GM19468 (cell line): ENCODE measurements around the gene AHNAK2.

Source experiments
- ATAC-seq: cut with Tn5 transposase; IDR thresholded peaks from one replicate; pipeline ENCODE4 v1.9.1; 2021; ENCODE audit warnings: mild to moderate bottlenecking, moderate library complexity, moderate number of reproducible peaks; ENCODE audit not compliant: unreplicated experiment; ENCODE audit errors: extremely low read depth

AHNAK2 gene

GRCh38 chr14:104974665-104975390 is 3.3 kb downstream of the AHNAK2 start:
- no peak for ATAC-seq

DNA sequence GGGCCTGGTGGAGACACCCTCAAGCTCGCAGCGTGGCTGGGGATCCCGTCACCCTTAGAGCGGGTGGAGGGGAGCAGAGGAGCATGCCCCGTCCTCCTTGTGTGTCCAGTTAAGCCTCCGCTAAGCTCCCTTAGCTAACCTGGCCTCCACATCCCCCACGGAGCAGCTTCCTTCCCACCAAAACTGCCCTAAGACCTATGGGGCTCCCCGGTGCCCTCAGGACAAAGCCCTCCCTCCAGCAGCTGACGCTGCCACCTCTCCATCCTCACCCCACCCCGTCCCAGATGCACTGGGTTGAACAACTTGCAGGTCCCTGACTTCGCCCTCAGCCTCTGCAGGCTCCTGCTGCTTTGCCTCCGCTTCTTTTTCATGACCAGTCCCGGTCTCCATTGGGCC is 4.0 kb downstream of the AHNAK2 start:
- no peak for ATAC-seq

- no peak for ATAC-seq
These were observed 4.6 kb downstream of the AHNAK2 start for GRCh38 chr14:104973385-104974145.

DNA sequence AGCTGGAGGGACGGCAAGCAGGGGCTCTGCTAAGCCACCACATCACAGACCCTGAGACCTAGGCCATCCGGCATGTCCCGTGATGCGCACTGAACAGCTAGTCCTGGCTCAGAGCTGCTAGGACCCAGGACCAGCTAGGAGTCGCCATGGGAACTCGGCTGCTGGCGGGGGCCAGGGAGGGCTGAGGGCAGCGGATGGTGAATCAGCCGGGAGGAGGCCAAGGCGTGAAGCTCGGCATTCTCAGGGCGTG is 5.1 kb downstream of the AHNAK2 start:
- ATAC-seq: no peak

DNA sequence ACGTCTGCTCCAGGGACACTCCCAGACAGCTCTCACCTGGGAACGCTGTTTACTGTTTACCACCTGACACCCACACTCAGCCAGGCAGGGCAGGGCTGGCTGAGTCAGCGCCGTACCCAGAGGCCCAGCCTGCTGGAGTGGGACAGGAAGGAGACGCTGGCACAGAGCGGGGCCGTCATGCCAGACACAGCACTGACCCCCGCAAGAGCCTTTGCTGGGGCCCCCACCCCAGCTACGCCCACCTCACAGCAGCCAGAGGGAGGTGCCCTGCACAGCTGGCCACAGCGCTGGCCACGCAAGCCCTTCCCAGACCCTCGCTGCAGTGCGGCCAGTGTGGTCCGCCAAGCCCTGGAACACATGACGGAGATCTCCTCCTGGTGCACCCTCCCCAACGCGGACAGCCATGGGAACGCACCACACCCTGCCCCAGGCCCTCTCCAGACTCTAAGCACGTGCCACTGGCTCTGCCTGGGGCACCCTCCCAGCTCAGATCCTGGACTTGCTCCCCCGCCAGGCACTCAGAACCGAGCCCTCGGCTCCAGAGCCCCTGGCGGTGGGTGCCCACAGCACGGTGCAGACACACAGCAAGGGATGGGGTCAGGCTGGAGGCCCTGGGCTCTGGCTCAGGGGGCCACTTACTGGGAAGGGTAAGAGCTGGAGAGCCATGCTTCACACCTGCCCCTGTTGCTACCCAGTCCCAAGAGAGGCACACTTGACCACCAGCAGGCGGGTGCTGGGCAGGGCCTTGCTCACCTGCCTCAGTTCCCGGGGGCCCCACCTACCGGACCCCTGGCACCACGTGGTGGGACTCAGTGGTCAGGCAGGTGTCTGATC is 5.7 kb downstream of the AHNAK2 start:
- ATAC-seq: no peak

DNA sequence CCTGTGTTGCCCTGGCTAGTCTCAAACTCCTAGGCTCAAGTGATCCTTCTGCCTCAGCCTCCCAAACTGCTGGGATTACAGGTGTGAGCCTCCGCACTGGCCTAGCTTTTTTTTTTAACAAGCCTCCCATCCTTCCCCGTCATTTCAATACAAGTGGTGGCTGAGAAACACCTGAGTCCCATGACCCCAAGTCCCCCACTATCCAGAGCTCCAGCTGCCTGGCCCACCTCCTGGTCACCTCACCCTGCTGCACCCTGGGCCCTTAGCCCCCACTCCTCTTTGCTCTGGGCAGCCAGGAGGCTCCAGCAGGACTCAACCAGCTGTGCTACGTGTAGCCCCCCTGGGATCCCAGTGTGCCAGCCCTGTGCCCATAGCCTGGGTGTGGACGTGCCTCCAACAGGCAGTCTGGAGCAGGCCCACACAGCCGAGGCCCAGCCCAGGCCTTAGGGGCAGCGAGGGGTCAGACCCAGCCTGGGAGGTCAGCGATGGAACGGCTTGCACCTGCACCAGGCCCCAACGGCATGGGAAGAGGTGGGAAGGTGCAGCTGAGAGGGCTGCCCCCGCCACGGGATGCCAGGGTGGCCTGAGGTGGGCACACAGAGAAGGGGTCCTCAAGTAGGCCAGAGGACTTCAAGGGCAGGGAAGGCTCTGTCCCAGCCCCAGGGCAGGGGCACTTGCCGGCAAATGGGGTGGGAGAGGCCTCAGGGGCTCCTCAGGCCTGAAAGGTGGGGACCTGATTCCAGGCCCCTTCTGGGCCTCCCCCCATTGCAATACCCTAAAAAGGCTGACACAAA is 6.5 kb downstream of the AHNAK2 start:
- ATAC-seq: no peak

DNA sequence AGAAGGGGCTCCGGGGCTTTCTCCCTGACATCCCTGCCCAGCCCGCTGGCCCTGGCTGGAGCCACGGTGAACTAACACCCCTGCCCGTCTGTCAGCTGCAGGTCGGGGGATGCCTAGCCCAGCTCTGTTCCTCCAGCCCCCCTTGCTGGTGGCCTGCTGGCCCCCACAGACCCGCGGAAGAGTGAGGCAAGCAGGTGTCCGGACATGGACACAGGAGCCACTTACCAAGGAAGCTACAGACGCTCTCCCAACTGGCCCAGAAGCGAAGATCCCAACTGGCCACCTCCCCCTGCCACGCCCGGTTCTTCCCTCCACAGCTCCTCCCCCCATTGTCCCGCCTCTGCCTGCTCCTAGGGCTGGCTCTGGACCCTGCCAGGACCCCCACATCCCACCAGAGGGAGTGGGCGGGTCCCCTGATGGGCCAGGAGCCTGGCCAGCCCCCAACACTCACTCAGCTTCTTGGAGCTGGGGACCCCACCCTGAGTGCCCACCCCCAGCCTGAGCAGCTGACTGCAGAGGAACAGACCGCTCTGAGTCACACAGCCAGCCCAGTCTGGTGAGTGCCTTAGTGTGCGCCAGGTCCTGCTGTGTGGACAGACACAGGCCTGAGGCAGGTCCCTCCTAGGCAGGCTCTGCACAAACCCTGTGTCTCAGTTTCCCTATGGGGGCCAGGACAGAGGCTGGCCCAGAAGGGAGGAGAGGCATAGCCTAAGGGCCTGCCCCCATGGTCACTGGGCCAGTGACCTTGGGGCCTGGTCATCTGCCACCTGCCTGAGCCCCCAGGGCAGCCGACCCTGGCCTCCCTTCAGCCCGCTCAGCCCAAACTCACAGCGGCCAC is 7.7 kb downstream of the AHNAK2 start:
- ATAC-seq: no peak

- ATAC-seq: no peak
These were observed 8.4 kb downstream of the AHNAK2 start for GRCh38 chr14:104969741-104970230.

GRCh38 chr14:104968541-104969401 is 9.4 kb downstream of the AHNAK2 start:
- no peak for ATAC-seq

- no peak for ATAC-seq
These were observed 10.0 kb downstream of the AHNAK2 start for GRCh38 chr14:104968153-104968527.

GRCh38 chr14:104967386-104968152 is 10.6 kb downstream of the AHNAK2 start:
- ATAC-seq: no peak

GRCh38 chr14:104966981-104967385 is 11.2 kb downstream of the AHNAK2 start:
- no peak for ATAC-seq

GRCh38 chr14:104966261-104966865 is 11.8 kb downstream of the AHNAK2 start:
- ATAC-seq: no peak

DNA sequence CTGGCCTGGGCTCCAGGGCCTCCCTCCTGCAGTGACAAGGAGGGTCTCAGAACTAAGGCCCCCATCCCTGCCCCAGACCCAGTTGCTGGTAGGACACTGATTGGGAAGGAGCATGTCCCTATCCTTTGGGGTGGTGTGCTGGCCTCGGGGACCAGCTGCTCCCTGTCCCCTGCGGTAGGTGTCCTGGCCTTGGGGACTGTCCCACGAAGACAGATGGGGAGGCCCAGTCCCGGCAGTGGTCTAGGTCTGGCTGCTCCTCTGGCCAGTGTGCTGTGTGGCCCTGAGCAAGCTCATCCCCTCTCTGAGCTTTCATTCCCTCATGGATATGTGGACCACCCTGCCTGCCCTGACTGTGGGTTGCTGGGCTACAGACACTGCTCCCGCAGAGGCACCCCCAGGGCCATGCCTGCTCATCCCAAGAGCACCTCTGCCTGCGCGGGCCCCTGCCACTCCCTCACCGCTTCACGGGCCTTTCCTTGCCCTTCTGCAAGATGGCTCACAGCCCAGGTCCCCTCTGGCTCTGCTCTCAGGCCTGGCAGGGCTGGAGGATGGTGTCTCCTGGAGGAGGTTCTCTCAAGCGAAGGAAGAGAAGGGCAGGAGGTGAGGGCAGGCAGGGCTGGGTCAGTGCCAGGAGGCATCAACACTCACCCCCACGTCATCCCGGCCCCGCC is 12.5 kb downstream of the AHNAK2 start:
- no peak for ATAC-seq

- ATAC-seq: no peak
These were observed 13.6 kb downstream of the AHNAK2 start for GRCh38 chr14:104964546-104964945.

DNA sequence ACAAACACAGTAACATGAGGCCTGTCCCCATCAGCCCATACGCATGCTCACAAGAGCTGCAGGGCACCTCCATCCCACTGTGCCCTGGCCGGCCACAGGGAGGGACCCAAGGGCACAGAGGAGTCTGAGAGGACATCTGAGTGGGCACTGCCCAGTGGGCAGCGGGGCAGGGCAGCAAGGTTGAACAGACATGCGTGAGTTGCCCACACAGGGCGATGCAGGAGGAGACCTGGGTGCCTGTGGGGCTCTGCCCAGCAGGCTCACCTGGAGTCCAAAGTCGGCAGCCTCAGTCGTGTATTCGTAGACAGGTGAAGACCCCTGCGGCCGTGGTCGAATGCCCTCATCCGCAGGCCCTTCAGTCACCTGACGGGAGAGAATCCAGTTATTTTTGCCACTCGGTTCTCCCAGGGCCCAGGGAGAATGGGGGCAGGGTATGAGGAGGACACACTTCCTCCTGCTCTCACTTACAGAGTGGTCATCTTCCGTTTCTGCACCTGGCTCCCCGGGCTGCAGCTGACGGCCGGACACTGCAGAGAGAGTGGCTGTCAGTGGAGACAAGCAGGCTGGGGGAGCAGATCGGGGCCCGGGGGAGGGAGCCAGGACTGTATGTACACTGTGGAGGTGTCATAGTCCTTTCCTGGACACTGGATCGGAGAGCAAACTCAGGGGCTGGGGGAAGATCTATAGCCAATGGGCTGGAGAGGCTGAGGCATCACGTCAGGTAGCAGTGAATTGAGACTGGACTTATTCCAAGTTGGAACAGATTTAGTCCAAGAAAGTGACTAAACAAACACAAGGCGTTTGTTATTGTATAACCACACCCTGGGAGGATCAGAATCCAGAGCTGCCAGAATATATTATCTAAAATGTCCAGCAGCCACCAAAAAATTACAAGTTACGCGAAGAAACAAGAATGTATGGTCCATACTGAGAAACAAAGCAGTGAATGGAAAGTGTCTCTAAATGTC is 20.7 kb downstream of the AHNAK2 start:
- no peak for ATAC-seq
